Fibroblast of the conjunctiva (primary cell): ENCODE results near the gene CFAP221.
A peak's percentile ranks its signal among the peaks of the same experiment; 100 is the strongest.

ENCODE experiments used
- DNase-seq: peaks from one replicate; pipeline ENCODE4 v3.0.0-alpha.2; 2010; ENCODE audit warnings: low read depth

Gene CFAP221

DNA sequence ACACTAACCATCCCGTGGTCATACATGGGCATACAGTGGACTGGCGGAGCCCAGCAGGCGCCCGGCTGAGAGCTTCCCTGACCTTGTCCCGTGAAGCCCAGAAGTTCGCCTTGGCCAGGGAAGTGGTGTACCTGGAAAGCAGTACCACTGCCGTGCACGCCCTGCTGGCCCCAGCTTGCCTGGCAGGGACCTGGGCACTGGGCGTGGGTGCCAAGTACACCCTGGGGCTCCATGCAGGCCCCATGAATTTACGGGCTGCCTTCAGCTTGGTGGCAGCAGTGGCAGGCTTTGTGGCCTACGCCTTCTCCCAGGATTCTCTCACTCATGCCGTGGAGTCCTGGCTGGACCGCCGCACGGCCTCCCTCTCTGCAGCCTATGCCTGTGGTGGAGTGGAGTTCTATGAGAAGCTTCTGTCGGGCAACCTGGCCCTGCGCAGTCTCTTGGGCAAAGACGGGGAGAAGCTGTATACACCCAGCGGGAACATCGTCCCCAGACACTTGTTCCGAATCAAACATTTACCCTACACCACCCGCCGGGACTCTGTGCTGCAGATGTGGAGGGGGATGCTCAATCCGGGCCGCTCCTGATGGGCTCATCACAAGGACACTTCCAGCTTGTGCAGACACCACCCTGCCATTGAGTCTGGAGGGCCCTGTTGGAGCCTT, 137.1 kb downstream of the CFAP221 start:
- no peak for DNase-seq

DNA sequence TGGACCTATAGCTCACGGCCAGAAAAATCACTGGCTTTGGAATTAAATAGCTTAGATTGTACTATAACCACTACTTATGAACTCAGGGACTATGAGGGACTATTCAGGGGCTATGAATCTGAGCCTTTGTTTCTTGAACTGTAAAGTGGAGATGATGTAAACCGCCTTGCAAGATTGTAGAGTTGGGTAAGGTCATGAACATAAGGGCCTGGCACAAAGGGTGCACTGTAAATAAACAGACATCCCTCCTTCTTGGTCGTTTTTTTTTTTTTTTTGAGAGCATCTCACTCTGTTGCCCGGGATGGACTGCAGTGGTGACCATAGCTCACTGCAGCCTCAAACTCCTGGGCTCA, 137.6 kb downstream of the CFAP221 start:
- no peak for DNase-seq

DNA sequence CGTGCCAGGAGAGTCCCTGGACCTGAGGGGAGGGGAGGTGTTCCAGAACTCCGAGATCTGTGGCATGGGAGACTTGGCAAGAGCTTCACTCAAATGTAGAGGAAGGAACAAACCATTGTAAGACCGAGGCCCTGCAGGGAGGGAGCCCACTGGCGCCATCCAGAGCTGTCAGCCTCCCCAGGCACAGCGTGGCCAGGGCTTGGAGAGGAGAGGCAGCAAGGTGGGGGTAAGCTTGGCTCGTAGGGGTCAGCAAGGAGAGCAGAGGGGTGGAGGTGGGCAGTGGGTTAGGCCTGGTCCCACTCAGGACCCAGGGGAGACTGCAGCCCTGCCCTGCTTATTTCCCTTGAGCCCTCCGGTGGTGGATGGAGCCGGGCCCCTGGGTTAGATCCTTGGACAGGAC, 138.3 kb downstream of the CFAP221 start:
- DNase-seq = no peak

DNA sequence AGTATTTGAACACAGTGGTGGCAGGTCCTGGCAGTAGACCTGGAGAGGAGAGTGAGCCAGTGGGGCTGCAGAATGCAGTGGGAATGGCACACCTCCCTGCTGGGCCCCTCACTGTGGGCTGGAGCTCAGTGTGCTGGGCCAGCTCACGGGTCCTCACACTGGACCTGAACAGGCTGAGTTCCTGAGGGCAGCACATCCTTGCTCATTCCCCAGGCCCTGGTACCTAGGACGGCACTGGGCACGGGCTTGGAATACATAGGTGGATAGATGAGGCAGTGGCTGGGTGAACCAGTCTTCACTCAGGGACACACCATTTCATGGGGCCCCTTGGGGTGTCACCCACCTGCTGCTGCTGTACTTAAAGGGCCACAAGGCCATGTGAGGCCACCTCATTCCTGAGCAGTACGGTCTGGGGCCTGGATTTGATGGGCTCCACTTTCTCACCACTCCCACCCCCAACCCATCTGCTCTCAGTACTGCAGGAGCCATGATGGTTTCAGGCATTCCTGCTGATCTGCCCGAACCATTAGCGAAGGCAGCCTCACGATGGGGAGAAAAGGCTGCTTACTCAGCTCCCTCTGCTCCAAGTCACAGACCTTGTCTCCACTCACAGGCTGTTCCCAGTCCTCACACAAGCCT, 138.9 kb downstream of the CFAP221 start:
- no peak for DNase-seq

DNA sequence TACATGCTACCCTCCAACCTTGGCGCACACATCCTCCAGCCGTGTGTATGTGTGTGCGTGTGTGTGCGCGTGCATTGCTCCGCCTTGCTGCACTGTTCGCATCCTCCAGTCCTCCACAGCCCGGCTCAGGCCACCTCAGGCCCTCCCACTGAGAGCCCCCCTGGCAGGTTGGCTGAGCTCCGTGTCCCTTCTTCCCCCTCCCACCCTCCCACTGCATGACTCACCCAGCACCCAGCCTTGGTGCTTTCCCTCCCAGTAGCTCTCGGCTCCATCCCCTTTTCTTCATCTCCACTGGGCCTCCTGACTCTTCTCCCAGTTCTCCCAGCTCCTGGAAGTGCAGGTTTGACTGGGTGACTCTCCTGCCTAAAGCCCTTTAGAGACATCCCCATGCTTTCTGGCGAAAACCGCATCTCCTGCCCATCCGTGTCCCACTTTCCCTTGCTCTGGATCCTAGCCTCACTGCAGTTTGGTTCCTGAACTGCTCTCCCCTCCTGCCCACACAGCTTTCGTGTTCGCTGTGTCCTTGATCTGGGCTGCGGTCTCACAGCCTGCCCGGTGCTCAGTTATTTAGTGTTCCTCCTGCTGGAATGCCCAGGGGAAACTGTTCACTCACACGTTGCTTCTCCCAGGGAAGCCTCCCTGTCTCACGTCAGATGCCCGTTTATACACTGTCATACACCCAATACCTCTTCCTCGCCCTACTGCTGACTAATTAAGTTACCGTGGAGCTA, 139.6 kb downstream of the CFAP221 start:
- DNase-seq = no peak

DNA sequence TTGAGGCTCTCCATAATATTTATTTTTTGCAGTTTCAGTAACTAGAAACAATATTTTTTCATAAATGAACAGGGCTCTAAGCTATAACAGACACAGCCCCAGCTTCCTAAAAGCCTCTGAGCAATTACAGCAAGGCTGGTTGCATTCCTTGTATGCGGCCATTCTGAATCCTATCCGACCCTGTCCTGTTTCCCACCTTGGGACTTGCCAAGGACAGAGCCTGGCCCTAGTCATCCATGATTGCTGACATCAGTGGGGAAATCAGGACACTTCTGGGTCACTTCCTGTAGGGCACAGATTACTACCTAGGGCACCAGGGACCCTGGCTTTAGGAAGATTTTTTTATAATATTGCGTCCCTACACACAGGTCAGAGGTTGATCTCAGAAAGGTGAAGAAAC, 140.3 kb downstream of the CFAP221 start:
- DNase-seq = no peak

DNA sequence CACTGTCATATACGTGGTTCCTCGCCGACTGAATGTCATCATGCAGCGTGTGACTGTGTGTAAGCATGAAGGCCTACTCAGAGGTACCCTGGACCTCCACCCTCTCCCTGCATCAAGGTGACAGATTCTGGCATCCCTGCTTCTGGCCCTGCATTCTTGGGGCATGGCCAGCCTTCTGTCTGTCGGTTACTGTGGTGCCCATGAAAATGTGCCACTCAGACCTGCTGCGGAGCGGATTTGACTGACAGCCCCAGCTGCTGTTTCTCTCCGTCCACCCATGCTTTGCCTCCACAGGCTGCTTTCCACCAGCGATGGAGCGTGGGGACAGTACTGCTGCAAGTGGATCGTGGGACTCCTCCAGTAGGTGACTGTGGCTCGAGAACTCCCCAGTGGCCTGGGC, 144.4 kb downstream of the CFAP221 start:
- no peak for DNase-seq

DNA sequence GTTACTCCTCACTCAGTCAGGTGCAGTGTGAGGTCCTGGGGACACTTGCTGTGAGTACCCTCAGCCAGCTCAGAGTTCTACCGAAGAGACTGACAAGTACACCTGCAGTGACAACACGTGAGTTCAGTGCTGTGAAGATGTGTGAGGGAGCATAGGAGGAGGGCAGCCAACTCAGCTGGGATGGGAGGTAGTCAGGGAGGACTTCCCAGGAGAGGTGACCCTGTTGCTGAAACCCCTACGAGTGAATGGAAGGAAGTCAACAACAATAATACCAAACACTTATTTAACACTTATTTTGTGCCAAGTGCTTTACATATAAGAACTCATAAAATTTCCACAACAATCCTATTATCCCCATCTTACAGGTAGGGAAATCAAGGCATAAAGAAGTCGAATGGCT, 145.0 kb downstream of the CFAP221 start:
- DNase-seq = no peak

DNA sequence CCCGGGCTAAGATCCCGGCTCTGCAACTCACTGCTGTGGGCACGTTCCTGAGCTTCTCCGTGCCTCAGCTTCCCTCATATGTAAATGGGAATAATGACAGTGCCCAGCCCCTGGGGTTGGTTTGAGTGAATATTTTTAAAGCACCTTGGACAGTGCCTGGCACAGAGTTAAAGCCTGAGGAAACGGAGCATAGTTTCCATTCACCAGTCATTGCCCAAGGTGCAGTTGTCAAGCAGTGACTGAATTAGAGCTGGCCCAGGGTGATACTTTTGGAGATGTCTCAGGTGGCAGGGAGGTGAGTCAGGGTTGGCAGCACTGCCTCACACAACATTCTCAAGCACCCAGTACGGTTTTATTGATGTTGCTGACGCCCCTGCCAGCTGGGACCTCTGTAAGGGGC, 146.9 kb downstream of the CFAP221 start:
- DNase-seq = no peak

DNA sequence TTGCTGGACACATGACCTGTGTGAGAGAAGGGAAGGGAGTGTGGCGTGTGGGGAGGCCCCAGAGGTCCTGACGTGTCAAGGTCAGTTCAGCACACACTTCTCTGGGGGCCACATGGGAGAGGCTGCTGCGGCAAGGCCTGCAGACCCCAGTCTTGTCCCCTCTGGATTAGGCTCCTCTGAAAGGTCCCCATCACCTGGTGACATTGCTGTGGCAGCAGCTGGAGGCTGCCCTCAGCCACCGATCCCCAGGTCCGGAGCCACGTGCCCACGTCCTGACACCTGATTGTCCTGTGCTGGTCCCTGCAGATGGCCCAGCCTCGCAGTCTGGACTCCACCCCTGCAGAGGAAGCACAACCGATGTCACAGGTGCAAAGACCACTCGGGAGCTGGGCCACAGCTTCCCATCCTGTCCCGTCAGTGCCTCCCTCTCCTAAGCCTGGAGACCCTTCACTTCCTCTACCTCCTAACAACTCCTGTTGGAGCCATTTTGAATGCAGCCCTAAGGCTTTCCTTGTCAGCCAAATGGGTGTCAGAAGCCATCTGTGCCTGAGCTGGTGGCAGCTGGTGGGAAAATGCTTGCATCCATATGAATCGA, 147.5 kb downstream of the CFAP221 start:
- DNase-seq = no peak

DNA sequence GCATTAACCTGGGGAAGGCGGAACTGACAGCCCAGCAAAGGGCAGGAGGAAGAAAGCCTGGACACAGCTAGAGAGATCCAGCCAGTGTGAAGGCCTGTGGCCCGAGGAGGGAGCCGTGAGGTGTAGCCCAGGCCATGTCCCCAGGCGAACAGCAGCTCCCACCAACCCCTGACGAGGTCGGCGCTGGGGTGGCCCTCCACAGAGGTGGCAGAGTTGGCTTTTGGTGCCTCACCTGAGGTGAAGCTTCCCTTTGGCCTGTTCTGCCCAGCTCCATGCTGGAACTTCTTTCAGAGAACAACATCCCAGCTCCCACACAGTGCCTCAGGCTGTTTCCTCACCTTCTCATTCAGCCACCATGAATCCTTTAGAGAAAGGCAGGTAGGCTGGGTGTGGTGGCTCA, 148.1 kb downstream of the CFAP221 start:
- no peak for DNase-seq

DNA sequence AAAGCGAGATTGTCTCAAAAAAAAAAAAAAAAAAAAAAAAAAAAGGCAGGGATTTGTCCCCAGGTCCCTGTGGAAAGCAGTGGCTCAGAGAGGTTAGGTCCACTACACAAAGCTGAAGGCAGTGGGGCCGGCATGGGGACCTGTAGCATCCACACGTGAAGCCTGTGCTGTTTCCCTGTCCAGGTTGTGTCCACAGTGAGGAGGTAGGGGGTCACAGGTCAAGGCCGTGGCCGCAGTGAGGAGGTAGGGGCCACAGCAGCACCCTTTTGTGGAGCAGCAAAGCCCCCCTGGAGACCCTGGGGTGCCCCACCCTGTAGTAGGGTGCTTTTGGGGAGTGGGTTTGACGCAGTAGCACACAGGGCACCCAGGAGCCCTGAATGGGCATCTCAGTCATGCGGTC, 148.7 kb downstream of the CFAP221 start:
- DNase-seq = no peak

DNA sequence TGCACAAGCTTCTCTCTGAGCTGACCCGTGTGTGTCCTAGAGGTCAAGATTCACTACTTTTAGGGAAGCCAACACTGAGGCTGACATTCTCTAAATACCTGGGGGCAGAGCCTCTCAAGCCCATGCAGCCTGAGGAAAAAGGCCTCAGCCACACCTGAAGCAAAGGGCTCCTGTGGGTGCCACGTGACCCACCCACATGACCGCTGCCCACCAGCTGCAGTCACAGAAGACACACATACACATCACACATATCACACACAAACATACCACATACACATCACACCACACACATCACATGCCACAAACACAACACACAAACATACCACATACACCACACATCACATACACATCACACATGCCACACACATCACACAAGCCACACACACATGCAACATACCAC, 149.3 kb downstream of the CFAP221 start:
- DNase-seq = no peak

DNA sequence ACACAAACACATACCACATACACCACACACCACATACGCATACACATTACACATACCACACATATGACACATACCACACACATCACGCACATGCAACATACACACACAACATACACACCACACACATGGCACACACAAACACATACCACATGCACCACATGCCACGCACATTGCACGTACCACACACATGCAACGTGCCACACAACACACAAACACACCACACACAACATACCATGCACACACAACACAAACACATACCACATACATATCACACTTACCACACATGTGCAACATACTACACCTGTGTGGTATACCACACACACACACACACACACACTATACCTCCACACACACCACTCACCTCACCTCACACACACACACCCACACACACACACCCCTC, 149.7 kb downstream of the CFAP221 start:
- no peak for DNase-seq

DNA sequence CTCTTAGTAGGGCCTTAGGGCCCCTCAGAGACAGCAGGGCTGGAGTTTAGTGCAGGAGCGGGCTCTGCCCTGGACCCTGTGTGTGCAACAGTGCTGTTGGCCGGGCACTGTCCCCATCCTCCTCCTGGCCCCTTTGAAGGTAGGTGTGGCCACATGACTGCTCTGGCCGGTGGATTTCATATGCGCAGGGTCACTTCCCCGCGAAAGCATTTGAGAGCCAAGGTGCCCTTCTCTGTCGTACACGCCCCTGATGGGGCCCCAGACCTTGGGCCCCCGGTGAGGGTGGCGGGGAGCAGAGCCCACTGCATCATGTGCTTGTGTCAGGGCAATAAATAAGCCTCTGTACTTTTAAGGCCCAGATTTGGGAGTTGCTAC, 150.2 kb downstream of the CFAP221 start:
- DNase-seq = no peak

DNA sequence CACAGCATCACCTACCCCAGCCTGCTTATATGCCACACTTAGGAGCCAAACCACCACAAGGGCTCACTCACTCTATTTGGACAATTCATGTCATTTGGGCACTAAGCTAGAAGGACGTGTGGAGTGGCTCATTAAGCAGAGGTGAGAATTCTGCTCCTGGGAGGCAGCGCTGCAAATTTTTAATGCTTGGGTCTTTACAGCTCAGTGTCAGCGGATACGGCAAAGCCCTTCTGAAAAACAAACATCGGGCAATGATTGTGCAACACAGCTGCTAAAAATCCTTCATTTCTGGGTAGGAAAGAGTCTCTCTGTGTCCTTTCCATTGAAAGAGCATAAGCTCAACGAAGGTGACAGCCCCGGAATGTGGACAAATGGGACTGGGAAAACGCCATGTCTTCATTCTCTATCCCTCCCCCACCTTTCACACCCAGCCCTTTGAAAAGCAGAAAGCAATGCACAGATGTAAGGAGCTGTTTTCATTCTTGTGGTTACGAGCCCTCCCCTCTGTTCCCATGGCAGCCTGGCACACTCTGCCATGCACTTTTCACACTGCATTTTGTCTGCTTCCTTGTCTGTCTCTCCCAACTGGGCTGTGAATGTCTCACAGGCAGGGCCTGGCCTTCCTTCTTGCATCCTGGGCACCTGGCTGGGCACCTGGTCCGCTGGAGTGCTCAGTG, 150.7 kb downstream of the CFAP221 start:
- DNase-seq = peak; percentile 53

DNA sequence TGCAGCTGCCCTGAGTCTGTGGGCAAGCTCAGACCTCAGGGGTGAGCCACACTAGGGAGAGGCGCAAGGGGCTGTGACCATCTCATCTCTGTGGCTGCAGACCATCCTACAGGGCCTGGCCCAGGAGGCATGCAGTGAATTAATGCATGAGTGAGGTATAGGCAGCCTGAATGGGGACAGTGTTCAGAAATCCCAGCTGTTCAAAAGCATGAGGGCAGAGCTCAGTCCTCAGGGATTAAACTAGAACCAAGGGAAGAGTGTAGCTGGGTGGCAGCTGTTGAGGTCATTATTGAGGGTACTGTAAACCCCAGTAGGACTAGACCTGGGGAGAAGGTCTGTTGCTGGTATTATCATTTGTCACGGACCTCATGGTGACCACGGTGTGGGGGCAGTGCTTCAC, 151.8 kb downstream of the CFAP221 start:
- DNase-seq = no peak

DNA sequence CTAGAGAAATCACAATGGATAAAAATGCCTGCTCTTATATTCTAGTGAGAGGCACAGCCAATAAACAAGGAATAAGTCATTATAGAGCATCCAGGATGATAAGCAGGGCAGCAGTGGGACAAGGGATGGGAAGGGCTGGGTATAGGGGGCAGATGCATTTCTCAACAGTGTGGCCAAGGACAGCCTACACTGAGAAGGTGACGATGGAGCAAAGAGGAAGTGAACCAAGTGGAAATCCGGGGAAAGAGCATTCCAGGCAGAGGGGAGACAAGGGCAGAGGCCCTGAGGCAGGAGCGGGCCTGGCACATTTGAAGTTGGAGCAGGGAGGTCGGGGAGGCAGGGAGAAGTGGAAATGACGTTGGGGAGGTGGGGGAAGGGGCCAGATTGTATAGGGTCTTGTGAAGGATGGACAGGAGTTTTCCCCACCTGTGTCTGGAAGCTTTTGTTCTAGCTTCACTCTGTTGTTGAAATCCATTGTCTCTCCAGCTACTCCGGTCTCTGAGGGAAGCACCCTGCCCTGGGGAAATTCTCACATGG, 152.3 kb downstream of the CFAP221 start:
- no peak for DNase-seq

DNA sequence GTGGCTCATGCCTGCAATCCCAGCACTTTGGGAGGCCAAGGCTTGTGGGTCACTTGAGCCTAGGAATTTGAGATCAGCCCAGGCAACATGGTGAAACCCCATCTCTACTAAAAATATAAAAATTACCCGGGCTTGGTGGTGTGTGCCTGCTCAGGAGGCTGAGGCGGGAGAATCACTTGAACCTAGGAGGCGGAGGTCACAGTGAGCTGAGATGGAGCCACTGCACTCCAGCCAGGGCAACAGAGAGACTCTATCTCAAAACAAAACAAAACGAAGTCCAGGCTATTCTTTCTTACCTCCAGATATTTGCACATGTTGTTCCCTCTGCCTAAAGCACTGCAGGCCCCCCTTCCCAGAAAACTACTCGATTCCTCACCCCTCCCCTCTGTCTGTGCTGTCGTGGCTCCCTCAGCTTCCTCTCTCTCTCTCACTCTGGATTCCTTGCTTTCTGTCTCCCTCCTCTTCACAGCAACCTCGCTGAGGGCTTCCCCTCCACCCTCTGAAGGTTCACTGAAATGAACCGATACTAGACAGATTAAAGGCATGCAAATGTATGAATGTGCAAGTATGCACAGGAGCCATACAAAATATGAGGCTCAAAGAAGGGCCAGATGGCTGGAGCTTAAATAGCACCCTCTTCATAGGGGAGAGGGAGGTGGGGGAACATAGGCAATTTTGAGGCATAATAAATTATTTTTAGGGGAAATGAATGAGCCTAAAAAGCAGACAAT, 153.2 kb downstream of the CFAP221 start:
- DNase-seq = no peak

DNA sequence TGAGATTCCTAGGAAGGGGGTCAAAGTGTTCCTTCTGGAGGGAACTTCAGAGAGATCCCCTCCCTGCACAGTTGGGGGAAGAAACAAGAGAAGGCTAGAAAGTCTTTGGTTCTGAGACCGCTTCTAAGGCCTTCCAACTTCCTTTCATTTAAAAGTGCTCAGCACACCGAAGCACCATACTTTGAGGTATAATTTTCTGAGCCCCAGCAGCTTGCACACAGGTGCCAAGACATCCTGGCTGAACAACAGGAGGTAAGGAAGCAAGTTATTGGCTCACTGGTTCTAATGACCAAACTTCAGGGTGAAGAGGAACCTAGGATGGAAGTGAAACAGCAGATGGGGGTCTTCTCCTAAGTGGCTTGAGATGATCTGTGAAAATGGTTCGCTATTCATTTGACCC, 154.0 kb downstream of the CFAP221 start:
- no peak for DNase-seq

DNA sequence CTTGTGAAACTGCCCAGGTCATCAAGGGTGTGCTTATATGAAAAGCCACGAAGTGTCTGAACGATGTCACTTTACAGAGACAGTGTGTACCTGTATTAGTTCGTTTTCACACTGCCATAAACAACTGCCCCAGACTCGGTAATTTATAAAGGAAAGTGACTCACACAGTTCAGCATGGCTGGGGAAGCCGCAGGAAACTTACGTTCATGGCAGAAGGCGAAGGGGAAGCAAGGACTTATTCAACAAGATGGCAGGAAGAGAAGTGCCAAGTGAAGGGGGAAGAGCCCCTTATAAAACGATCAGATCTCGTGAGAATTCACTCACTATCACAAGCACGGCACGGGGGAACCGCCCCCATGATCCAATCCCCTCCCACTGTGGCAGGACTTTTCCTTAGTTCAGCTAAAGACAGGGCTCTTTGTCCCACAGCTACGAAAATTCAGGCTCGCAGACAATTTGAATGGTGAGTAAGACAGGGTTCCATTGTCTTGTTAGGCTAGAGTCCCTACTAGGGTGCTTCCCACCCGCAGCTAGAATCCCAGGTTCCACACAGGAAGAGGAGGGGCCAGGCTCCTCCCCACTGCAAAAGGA, 154.9 kb downstream of the CFAP221 start:
- no peak for DNase-seq
